HEK293 (cell line): ENCODE results near the gene STX5.

ENCODE experiments used
- CTCF ChIA-PET: fragments of 350-600 bp; formaldehyde crosslinking; extraction: SDS; loops from one replicate; lab custom pipeline; 2021; ENCODE audit warnings: antibody characterized with exemption; lab: Yijun Ruan, JAX
- POLR2A ChIA-PET: fragments of 300-600 bp; formaldehyde crosslinking; extraction: SDS; loops from one replicate; lab custom pipeline; 2020; ENCODE audit warnings: antibody characterized with exemption, inconsistent platforms; lab: Yijun Ruan, JAX
- H3K27ac ChIP-seq: fragments of 200-500 bp; sonication (Bioruptor generic); 2 replicates; pipeline ENCODE4 v1.5.1; 2014; ENCODE audit warnings: low read depth, low read length, control low read depth, inconsistent platforms; ENCODE audit errors: extremely low read depth
- H3K36me3 ChIP-seq, 2 experiments: fragments of 200-500 bp in 1 of 2; sonication (Bioruptor generic) in 1 of 2; 1 replicate in 1 of 2; 2 replicates in 1 of 2; pipeline ENCODE4 v1.5.1; 2014 to 2017; ENCODE audit warnings: inconsistent platforms in 2 of 2, low read length in 2 of 2; ENCODE audit not compliant: control insufficient read depth in 2 of 2, insufficient read depth in 1 of 2
- H3K4me1 ChIP-seq: fragments of 200-500 bp; sonication (Bioruptor generic); 2 replicates; pipeline ENCODE4 v1.5.1; 2014; ENCODE audit warnings: mild to moderate bottlenecking, low read length, inconsistent platforms; ENCODE audit not compliant: control insufficient read depth, insufficient read depth
- H3K4me3 ChIP-seq: 2 replicates; pipeline ENCODE4 v1.5.1; 2011; ENCODE audit warnings: low read depth, mild to moderate bottlenecking, control low read depth, low read length, moderate library complexity
- H3K9me3 ChIP-seq: fragments of 200-500 bp; sonication (Bioruptor generic); 2 replicates; pipeline ENCODE4 v1.5.1; 2014; ENCODE audit warnings: low read depth, low read length, inconsistent platforms; ENCODE audit not compliant: control insufficient read depth, insufficient read depth
- EGR2 ChIP-seq: fragments of 450-650 bp; formaldehyde crosslinking; IDR thresholded peaks from 2 replicates; pipeline ENCODE4 v1.5.1; 2016; ENCODE audit warnings: low read depth, missing biosample characterization, missing genetic modification characterization
- KLF7 ChIP-seq: fragments of 450-650 bp; formaldehyde crosslinking; IDR thresholded peaks from 2 replicates; pipeline ENCODE4 v1.5.1; 2016; ENCODE audit warnings: missing biosample characterization, missing genetic modification characterization, borderline replicate concordance
- MYNN ChIP-seq: fragments of 450-650 bp; formaldehyde crosslinking; IDR thresholded peaks from 2 replicates; pipeline ENCODE4 v1.5.1; 2016; ENCODE audit warnings: missing biosample characterization, missing genetic modification characterization, borderline replicate concordance
- SCRT1 ChIP-seq: fragments of 450-650 bp; formaldehyde crosslinking; IDR thresholded peaks from 2 replicates; pipeline ENCODE4 v1.5.1; 2016; ENCODE audit warnings: missing biosample characterization, missing genetic modification characterization, borderline replicate concordance
- ZBTB26 ChIP-seq: fragments of 450-650 bp; formaldehyde crosslinking; optimal IDR thresholded peaks from 2 replicates; pipeline ENCODE3; 2016; ENCODE audit warnings: missing biosample characterization, mild to moderate bottlenecking, missing genetic modification characterization
- ZFHX2 ChIP-seq: fragments of 450-650 bp; formaldehyde crosslinking; conservative IDR thresholded peaks from 2 replicates; pipeline ENCODE4 v1.5.1; 2016; ENCODE audit warnings: missing biosample characterization, missing genetic modification characterization
- ZFP37 ChIP-seq: fragments of 450-650 bp; formaldehyde crosslinking; IDR thresholded peaks from 2 replicates; pipeline ENCODE4 v1.5.1; 2016; ENCODE audit warnings: missing biosample characterization, missing genetic modification characterization
- ZNF112 ChIP-seq: fragments of 450-650 bp; formaldehyde crosslinking; IDR thresholded peaks from 2 replicates; pipeline ENCODE4 v1.5.0; 2017; ENCODE audit warnings: missing biosample characterization, missing genetic modification characterization
- ZNF146 ChIP-seq: fragments of 450-650 bp; formaldehyde crosslinking; IDR thresholded peaks from 2 replicates; pipeline ENCODE4 v1.5.1; 2016; ENCODE audit warnings: missing biosample characterization, missing genetic modification characterization
- ZNF2 ChIP-seq: fragments of 450-650 bp; formaldehyde crosslinking; IDR thresholded peaks from 2 replicates; pipeline ENCODE4 v1.5.1; 2016; ENCODE audit warnings: missing biosample characterization, missing genetic modification characterization
- ZNF221 ChIP-seq: fragments of 450-650 bp; formaldehyde crosslinking; IDR thresholded peaks from 2 replicates; pipeline ENCODE4 v1.5.1; 2017; ENCODE audit warnings: missing biosample characterization, missing genetic modification characterization, borderline replicate concordance
- ZNF354C ChIP-seq: fragments of 450-650 bp; formaldehyde crosslinking; IDR thresholded peaks from 2 replicates; pipeline ENCODE4 v1.5.1; 2016; ENCODE audit warnings: missing biosample characterization, missing genetic modification characterization, low read depth, borderline replicate concordance
- ZNF366 ChIP-seq: fragments of 450-650 bp; formaldehyde crosslinking; conservative IDR thresholded peaks from 2 replicates; pipeline ENCODE4 v1.5.1; 2016; ENCODE audit warnings: missing biosample characterization, missing genetic modification characterization
- ZNF501 ChIP-seq: fragments of 450-650 bp; formaldehyde crosslinking; IDR thresholded peaks from 2 replicates; pipeline ENCODE4 v1.5.1; 2016; ENCODE audit warnings: missing biosample characterization, missing genetic modification characterization
- ZNF549 ChIP-seq: fragments of 450-650 bp; IDR thresholded peaks from 2 replicates; pipeline ENCODE4 v1.5.1; 2018; ENCODE audit warnings: missing biosample characterization, missing genetic modification characterization, mild to moderate bottlenecking, inconsistent platforms, moderate library complexity
- ZNF626 ChIP-seq: fragments of 450-650 bp; sonication (Bioruptor Pico); formaldehyde crosslinking; IDR thresholded peaks from 2 replicates; pipeline ENCODE4 v1.5.1; 2018; ENCODE audit warnings: missing biosample characterization, missing genetic modification characterization, inconsistent platforms
- ZNF660 ChIP-seq: fragments of 450-650 bp; IDR thresholded peaks from 2 replicates; pipeline ENCODE4 v1.5.1; 2018; ENCODE audit warnings: missing biosample characterization, mild to moderate bottlenecking, missing genetic modification characterization
- ZNF837 ChIP-seq: fragments of 450-650 bp; formaldehyde crosslinking; IDR thresholded peaks from 2 replicates; pipeline ENCODE4 v1.5.1; 2016; ENCODE audit warnings: missing biosample characterization, missing genetic modification characterization
- TF ChIP-seq, protein P1 (sequence below): IDR thresholded peaks from 2 replicates; pipeline ENCODE4 v1.6.1; 2011; ENCODE audit warnings: mild to moderate bottlenecking, low read depth, low read length, borderline replicate concordance
- TF ChIP-seq, protein P2 (sequence below): sonication (generic); formaldehyde crosslinking; IDR thresholded peaks from 2 replicates; pipeline ENCODE4 v1.8.1; 2022; ENCODE audit warnings: mild to moderate bottlenecking, moderate library complexity, missing genetic modification reagents
- TF ChIP-seq, protein P3 (sequence below): fragments of 450-650 bp; formaldehyde crosslinking; IDR thresholded peaks from 2 replicates; pipeline ENCODE4 v1.5.1; 2016; ENCODE audit warnings: missing biosample characterization, missing genetic modification characterization
- TF ChIP-seq, protein P4 (sequence below): fragments of 450-650 bp; formaldehyde crosslinking; IDR thresholded peaks from 2 replicates; pipeline ENCODE4 v1.5.1; 2016; ENCODE audit warnings: missing biosample characterization, missing genetic modification characterization
- TF ChIP-seq, protein P5 (sequence below): fragments of 450-650 bp; formaldehyde crosslinking; IDR thresholded peaks from 2 replicates; pipeline ENCODE4 v1.5.1; 2016; ENCODE audit warnings: missing biosample characterization, missing genetic modification characterization

The STX5 gene

DNA sequence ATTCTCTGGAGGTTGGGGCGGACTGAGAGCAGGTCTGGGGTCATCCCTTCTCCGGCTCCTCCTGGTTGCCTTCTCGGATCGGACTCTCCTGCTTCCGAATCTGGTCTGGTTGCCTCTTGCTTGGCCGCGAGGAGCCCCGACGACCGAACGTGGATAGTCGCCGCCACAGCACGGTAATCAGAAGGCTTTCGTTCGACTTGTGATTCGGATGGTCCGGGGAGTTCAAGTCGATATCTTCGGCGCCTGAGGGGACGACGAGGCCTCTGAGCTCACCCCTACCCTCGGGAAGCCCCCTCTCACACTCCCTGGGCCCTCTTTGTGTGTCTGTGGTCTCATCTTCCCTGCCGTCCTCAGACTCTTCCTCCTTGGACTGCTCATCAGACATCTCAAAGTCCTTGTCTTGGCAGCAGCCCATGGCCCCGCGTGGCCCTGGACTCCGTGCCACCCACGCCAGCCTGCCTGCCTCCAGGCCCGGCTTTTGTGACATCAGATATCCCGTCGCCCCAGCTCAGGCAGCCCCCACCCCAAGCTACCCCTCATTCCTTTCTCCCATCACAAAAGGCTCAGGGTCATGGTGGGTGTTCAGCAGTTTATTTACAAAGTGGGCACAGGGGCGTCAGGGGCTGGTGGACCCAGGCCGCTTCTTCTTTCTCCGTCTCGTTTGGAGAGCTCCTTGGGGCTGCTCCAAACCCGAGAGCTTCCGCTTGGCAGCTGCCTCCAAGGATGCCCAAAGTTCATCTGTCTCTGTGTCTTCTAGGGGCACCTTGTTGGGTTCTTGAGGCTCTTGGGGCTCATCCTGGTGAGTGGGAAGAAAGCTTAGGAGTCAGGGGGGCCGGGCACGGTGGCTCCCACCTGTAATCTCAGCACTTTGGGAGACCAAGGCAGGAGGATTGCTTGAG is 734 bp upstream of the STX5 start, which contains the start of gene TEX54 (continued):
- TF ChIP-seq ZNF366 (no peak), ZFHX2 (tag by site-specific recombination) (peak; percentile 79), ZFP37 (tag by site-specific recombination) (no peak), ZNF660 (0 out of 2 replicates have a peak, but pooled peaks have one; percentile 16), ZNF112 (tag by site-specific recombination) (no peak), SCRT1 (tag by site-specific recombination) (no peak)
- TF ChIP-seq, protein P1, sequence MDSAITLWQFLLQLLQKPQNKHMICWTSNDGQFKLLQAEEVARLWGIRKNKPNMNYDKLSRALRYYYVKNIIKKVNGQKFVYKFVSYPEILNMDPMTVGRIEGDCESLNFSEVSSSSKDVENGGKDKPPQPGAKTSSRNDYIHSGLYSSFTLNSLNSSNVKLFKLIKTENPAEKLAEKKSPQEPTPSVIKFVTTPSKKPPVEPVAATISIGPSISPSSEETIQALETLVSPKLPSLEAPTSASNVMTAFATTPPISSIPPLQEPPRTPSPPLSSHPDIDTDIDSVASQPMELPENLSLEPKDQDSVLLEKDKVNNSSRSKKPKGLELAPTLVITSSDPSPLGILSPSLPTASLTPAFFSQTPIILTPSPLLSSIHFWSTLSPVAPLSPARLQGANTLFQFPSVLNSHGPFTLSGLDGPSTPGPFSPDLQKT: no peak

DNA sequence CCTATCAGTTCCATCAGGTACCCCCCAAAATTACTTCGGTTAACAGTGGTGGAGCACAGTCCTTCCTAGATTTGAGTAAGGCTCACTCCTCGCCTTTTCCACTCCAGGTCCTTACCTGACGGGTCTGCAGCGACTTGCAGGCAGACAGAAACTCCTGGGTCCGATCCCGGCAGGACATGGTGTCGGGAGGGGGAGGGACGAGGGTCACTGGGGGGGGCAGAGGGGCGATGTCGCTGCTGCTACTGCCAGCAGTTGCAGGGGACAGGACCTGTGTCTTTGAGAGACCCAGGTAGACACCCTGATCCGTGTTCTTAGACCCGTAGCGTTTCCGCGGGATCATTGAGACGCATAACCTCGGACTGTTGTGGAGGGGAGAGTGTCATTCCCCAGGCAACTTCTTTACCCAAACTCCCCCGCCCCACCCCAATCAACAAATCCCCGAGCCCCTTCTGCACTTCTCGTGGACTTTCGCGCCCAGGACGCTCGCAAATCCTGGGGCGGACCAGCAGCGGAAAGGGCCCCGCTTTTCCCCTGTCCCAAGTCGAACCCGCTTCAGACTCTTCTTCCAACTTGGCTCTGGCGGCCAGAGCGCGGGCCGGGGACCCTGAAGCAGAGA is 839 bp downstream of the STX5 start:
- H3K4me3 ChIP-seq: peak overlapping the region; percentile 87
- ChIA-PET CTCF (interaction anchor here (1.5 to 2.1 kb wide), 2 partner anchors 44 kb away, joined by 7 to 13 read pairs; partner anchors contain the start of gene TMEM179B), POLR2A (interaction anchor here (0.6 to 5.1 kb wide), 29 partner anchors 8 to 257 kb away, joined by 3 to 93 read pairs (median 7); partner anchors contain the start of genes BSCL2, C11orf98, CSKMT and EEF1G)
- H3K4me1 ChIP-seq: peaks cover 2% of the 10 kb centered on the region; the same call in 1 of the 2 replicates
- peaks cover 0 to 55% of the 10 kb centered on the region in 2 experiments; a peak in 2 of 3 replicates for H3K36me3 ChIP-seq
- H3K27ac ChIP-seq: peak overlapping the region; percentile 88
- H3K9me3 ChIP-seq: no peaks in the 10 kb centered on the region
- TF ChIP-seq ZNF2 (tag by site-specific recombination) (no peak), ZNF221 (tag by site-specific recombination) (no peak), KLF7 (0 out of 2 replicates have a peak, but pooled peaks have one; percentile 24), ZNF549 (no peak), MYNN (tag by site-specific recombination) (no peak), ZNF146 (tag by site-specific recombination) (no peak), ZBTB26 (tag by site-specific recombination) (no peak), ZNF626 (tag by site-specific recombination) (no peak), ZNF501 (tag by site-specific recombination) (no peak), EGR2 (tag by site-specific recombination) (no peak), ZNF837 (tag by site-specific recombination) (no peak), ZNF660 (peak; percentile 33; the same call in 1 of the 2 replicates), ZNF354C (no peak)
- TF ChIP-seq, protein P2, sequence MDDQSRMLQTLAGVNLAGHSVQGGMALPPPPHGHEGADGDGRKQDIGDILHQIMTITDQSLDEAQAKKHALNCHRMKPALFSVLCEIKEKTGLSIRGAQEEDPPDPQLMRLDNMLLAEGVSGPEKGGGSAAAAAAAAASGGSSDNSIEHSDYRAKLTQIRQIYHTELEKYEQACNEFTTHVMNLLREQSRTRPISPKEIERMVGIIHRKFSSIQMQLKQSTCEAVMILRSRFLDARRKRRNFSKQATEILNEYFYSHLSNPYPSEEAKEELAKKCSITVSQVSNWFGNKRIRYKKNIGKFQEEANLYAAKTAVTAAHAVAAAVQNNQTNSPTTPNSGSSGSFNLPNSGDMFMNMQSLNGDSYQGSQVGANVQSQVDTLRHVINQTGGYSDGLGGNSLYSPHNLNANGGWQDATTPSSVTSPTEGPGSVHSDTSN (CRISPR knock-in tag): no peak
- TF ChIP-seq, protein P3, sequence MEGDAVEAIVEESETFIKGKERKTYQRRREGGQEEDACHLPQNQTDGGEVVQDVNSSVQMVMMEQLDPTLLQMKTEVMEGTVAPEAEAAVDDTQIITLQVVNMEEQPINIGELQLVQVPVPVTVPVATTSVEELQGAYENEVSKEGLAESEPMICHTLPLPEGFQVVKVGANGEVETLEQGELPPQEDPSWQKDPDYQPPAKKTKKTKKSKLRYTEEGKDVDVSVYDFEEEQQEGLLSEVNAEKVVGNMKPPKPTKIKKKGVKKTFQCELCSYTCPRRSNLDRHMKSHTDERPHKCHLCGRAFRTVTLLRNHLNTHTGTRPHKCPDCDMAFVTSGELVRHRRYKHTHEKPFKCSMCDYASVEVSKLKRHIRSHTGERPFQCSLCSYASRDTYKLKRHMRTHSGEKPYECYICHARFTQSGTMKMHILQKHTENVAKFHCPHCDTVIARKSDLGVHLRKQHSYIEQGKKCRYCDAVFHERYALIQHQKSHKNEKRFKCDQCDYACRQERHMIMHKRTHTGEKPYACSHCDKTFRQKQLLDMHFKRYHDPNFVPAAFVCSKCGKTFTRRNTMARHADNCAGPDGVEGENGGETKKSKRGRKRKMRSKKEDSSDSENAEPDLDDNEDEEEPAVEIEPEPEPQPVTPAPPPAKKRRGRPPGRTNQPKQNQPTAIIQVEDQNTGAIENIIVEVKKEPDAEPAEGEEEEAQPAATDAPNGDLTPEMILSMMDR: no peak
- TF ChIP-seq, protein P4, sequence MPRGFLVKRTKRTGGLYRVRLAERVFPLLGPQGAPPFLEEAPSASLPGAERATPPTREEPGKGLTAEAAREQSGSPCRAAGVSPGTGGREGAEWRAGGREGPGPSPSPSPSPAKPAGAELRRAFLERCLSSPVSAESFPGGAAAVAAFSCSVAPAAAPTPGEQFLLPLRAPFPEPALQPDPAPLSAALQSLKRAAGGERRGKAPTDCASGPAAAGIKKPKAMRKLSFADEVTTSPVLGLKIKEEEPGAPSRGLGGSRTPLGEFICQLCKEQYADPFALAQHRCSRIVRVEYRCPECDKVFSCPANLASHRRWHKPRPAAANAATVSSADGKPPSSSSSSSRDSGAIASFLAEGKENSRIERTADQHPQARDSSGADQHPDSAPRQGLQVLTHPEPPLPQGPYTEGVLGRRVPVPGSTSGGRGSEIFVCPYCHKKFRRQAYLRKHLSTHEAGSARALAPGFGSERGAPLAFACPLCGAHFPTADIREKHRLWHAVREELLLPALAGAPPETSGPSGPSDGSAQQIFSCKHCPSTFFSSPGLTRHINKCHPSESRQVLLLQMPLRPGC (tag by site-specific recombination): no peak
- TF ChIP-seq, protein P5, sequence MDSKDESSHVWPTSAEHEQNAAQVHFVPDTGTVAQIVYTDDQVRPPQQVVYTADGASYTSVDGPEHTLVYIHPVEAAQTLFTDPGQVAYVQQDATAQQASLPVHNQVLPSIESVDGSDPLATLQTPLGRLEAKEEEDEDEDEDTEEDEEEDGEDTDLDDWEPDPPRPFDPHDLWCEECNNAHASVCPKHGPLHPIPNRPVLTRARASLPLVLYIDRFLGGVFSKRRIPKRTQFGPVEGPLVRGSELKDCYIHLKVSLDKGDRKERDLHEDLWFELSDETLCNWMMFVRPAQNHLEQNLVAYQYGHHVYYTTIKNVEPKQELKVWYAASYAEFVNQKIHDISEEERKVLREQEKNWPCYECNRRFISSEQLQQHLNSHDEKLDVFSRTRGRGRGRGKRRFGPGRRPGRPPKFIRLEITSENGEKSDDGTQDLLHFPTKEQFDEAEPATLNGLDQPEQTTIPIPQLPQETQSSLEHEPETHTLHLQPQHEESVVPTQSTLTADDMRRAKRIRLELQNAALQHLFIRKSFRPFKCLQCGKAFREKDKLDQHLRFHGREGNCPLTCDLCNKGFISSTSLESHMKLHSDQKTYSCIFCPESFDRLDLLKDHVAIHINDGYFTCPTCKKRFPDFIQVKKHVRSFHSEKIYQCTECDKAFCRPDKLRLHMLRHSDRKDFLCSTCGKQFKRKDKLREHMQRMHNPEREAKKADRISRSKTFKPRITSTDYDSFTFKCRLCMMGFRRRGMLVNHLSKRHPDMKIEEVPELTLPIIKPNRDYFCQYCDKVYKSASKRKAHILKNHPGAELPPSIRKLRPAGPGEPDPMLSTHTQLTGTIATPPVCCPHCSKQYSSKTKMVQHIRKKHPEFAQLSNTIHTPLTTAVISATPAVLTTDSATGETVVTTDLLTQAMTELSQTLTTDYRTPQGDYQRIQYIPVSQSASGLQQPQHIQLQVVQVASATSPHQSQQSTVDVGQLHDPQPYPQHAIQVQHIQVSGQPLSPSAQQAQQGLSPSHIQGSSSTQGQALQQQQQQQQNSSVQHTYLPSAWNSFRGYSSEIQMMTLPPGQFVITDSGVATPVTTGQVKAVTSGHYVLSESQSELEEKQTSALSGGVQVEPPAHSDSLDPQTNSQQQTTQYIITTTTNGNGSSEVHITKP (tag by site-specific recombination): no peak
